H9 (cell line): ENCODE data around the gene MARK4. TPM values are rescaled to one million over a fixed set of nuclear protein-coding genes. Genes with fewer than 3 reads are reported as not detected.

ENCODE experiments used
- DNase-seq: peaks from one replicate; pipeline ENCODE4 v3.0.0-alpha.2; 2017
- H2AFZ ChIP-seq: one replicate; pipeline ENCODE4 v1.6.1; 2013; ENCODE audit warnings: mild to moderate bottlenecking, low read length, control low read depth, moderate library complexity
- H2AK5ac ChIP-seq: 2 replicates; pipeline ENCODE4 v1.6.1; 2013; ENCODE audit warnings: low read length, control low read depth, mixed read lengths; ENCODE audit not compliant: insufficient read length
- H2BK120ac ChIP-seq: one replicate; pipeline ENCODE4 v1.6.1; 2013; ENCODE audit warnings: low read depth, mild to moderate bottlenecking, low read length, control low read depth, inconsistent platforms; ENCODE audit not compliant: poor library complexity, severe bottlenecking
- H2BK12ac ChIP-seq: 2 replicates; pipeline ENCODE4 v1.6.1; 2013; ENCODE audit warnings: low read length, control low read depth, mixed read lengths, low read depth; ENCODE audit not compliant: insufficient read length
- H2BK15ac ChIP-seq: 2 replicates; pipeline ENCODE4 v1.6.1; 2013; ENCODE audit warnings: low read depth, low read length, control low read depth
- H2BK20ac ChIP-seq: one replicate; pipeline ENCODE4 v1.6.1; 2013; ENCODE audit warnings: low read depth, mild to moderate bottlenecking, low read length, control low read depth, inconsistent platforms; ENCODE audit not compliant: poor library complexity, severe bottlenecking
- H2BK5ac ChIP-seq: 2 replicates; pipeline ENCODE4 v1.6.1; 2013; ENCODE audit warnings: low read length, control low read depth, mixed read lengths; ENCODE audit not compliant: insufficient read length
- H3K14ac ChIP-seq: 2 replicates; pipeline ENCODE4 v1.6.1; 2013; ENCODE audit warnings: low read length, control low read depth; ENCODE audit not compliant: insufficient read depth
- H3K18ac ChIP-seq: 2 replicates; pipeline ENCODE4 v1.6.1; 2013; ENCODE audit warnings: low read depth, mild to moderate bottlenecking, mixed read lengths, low read length, control low read depth; ENCODE audit not compliant: insufficient read length
- H3K23ac ChIP-seq: 2 replicates; pipeline ENCODE4 v1.6.1; 2013; ENCODE audit warnings: low read length, control low read depth, mixed read lengths, low read depth; ENCODE audit not compliant: insufficient read length
- H3K23me2 ChIP-seq: 2 replicates; pipeline ENCODE4 v1.6.1; 2013; ENCODE audit warnings: low read depth, mild to moderate bottlenecking, mixed read lengths, low read length, control low read depth; ENCODE audit not compliant: insufficient read length, poor library complexity, severe bottlenecking
- H3K27ac ChIP-seq: 2 replicates; pipeline ENCODE4 v1.5.1; 2013; ENCODE audit warnings: low read length, control low read depth, mixed read lengths, low read depth; ENCODE audit not compliant: insufficient read length
- H3K27me3 ChIP-seq: 2 replicates; pipeline ENCODE4 v1.6.1; 2013; ENCODE audit warnings: low read length, control low read depth, inconsistent platforms; ENCODE audit not compliant: insufficient read depth
- H3K4ac ChIP-seq: 2 replicates; pipeline ENCODE4 v1.6.1; 2013; ENCODE audit warnings: low read depth, mild to moderate bottlenecking, control low read depth, inconsistent platforms, low read length, moderate library complexity
- H3K4me1 ChIP-seq: 2 replicates; pipeline ENCODE4 v1.6.1; 2013; ENCODE audit warnings: low read length, control low read depth, inconsistent platforms; ENCODE audit not compliant: insufficient read depth
- H3K4me2 ChIP-seq: 2 replicates; pipeline ENCODE4 v1.6.1; 2013; ENCODE audit warnings: low read length, control low read depth, mixed read lengths; ENCODE audit not compliant: insufficient read length, insufficient read depth
- H3K56ac ChIP-seq: 2 replicates; pipeline ENCODE4 v1.6.1; 2013; ENCODE audit warnings: low read depth, mild to moderate bottlenecking, mixed read lengths, low read length, control low read depth; ENCODE audit not compliant: insufficient read length
- H3K79me1 ChIP-seq: 2 replicates; pipeline ENCODE4 v1.6.1; 2013; ENCODE audit warnings: low read depth, mild to moderate bottlenecking, moderate library complexity, low read length, control low read depth, inconsistent platforms; ENCODE audit not compliant: insufficient read depth, poor library complexity, severe bottlenecking
- H3K79me2 ChIP-seq: 2 replicates; pipeline ENCODE4 v1.6.1; 2013; ENCODE audit warnings: low read length, control low read depth, inconsistent platforms; ENCODE audit not compliant: insufficient read depth
- H3K9ac ChIP-seq: 2 replicates; pipeline ENCODE4 v1.6.1; 2013; ENCODE audit warnings: low read length, control low read depth, mixed read lengths; ENCODE audit not compliant: insufficient read length; ENCODE audit errors: extremely low read depth
- H3K9me3 ChIP-seq: one replicate; pipeline ENCODE4 v1.6.1; 2013; ENCODE audit warnings: low read depth, low read length, inconsistent platforms; ENCODE audit not compliant: control insufficient read depth
- H3T11ph ChIP-seq: one replicate; pipeline ENCODE4 v1.6.1; 2013; ENCODE audit warnings: mild to moderate bottlenecking, low read length, control low read depth, inconsistent platforms
- H4K20me1 ChIP-seq: one replicate; pipeline ENCODE4 v1.6.1; 2013; ENCODE audit not compliant: control insufficient read depth, insufficient read length, insufficient read depth
- H4K5ac ChIP-seq: 2 replicates; pipeline ENCODE4 v1.6.1; 2013; ENCODE audit warnings: low read depth, mild to moderate bottlenecking, mixed read lengths, low read length, control low read depth; ENCODE audit not compliant: insufficient read length
- H4K8ac ChIP-seq: replicated peaks from 2 replicates; pipeline ENCODE4 v1.6.1; 2013; ENCODE audit warnings: low read length, control low read depth, mixed read lengths, low read depth; ENCODE audit not compliant: insufficient read length
- H4K91ac ChIP-seq: 2 replicates; pipeline ENCODE4 v1.6.1; 2013; ENCODE audit warnings: low read depth, mild to moderate bottlenecking, moderate library complexity, mixed read lengths, low read length, control low read depth; ENCODE audit not compliant: insufficient read length
- H3K27ac Mint-ChIP-seq, 3 experiments: 2 replicates in 2 of 3; 3 replicates in 1 of 3; pipeline ENCODE4 v1.8.0; 2020 to 2021; ENCODE audit warnings: mixed read lengths in 3 of 3, mild to moderate bottlenecking in 1 of 3, moderate library complexity in 1 of 3
- H3K27me3 Mint-ChIP-seq: 2 replicates; pipeline ENCODE4 v1.8.0; 2021; ENCODE audit warnings: low read depth, mild to moderate bottlenecking, moderate library complexity, mixed read lengths
- H3K36me3 Mint-ChIP-seq, 3 experiments: 2 replicates in 2 of 3; 3 replicates in 1 of 3; pipeline ENCODE4 v1.8.0; 2020 to 2021; ENCODE audit warnings: low read depth in 3 of 3, mixed read lengths in 3 of 3; ENCODE audit not compliant: insufficient read depth in 1 of 3
- H3K4me1 Mint-ChIP-seq, 2 experiments: 2 replicates each; pipeline ENCODE4 v1.8.0; 2020; ENCODE audit warnings: mixed read lengths in 2 of 2
- H3K4me3 Mint-ChIP-seq, 2 experiments: 2 replicates in 1 of 2; 3 replicates in 1 of 2; pipeline ENCODE4 v1.8.0; 2020 to 2021; ENCODE audit warnings: mild to moderate bottlenecking in 2 of 2, mixed read lengths in 2 of 2, moderate library complexity in 1 of 2
- H3K9me3 Mint-ChIP-seq, 2 experiments: 2 replicates in 1 of 2; 3 replicates in 1 of 2; pipeline ENCODE4 v1.8.0; 2020; ENCODE audit warnings: mild to moderate bottlenecking in 2 of 2, mixed read lengths in 2 of 2, moderate library complexity in 1 of 2
- WGBS: extraction: QIAGEN DNeasy Blood & Tissue Kit; methylation state at CpG from one replicate; pipeline ENCODE4 v1.1.7; 2013; ENCODE audit warnings: missing lambda C conversion rate, low lambda C conversion rate, mixed read lengths; ENCODE audit not compliant: insufficient read length; ENCODE audit errors: extremely low coverage; 5-methylcytosine and 5-hydroxymethylcytosine counted together
- total RNA-seq: library from RNA; stranded (reverse); gene quantifications from 2 replicates; pipeline ENCODE4 v1.2.1, GENCODE V29; 2021
- TF ChIP-seq, protein P1 (sequence below): fragments of 200-600 bp; sonication (generic); conservative IDR thresholded peaks from 3 replicates; pipeline ENCODE4 v1.8.0; 2021; ENCODE audit warnings: antibody characterized with exemption, mild to moderate bottlenecking

Gene MARK4
- total RNA-seq, 1 experiment from 2014 or later, result 44.7 TPM

DNA sequence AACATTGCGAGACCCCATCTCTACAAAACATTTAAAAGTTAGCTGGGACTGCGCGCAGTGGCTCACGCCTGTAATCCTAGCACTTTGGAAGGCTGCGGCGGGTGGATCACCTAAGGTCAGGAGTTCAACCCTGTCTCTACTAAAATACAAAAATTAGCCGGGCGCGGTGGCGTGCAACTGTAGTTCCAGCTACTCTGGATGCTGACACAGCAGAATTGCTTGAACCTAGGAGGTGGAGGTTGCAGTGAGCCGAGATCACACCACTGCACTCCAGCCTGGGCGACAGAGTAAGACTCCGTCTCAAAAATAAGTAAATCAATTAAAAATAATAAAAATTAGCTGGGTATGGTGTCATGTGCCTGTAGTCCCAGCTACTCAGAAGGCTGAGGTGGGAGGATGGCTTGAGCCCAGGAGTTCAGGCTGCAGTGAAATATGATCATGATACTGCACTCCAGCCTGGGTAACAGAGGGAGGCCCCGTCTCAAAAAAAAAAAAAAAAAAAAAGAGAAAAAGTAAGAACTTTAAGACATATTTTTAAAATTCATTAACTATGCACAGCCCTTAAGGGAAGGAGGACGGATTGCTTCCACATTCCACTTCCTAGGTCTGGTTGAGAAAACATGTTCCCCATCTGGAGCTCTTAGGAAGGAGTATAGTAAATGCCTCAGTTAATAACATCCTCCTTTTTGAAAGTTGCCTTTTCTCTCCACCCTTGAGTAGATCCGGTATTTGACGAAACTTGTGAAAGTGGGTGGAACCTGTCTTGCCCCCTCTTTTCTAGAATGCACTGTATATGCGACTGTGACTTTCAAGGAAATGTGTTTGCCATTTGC lies 31.9 kb upstream of the MARK4 start:
- H3K18ac ChIP-seq, result no peak overlapping the region
- H3T11ph ChIP-seq, result no peak overlapping the region
- H2BK20ac ChIP-seq, result no peak overlapping the region
- H3K79me2 ChIP-seq, result no peaks in the 10 kb centered on the region
- H3K27ac Mint-ChIP-seq, result no peak overlapping the region
- H4K8ac ChIP-seq, result no peak overlapping the region
- no peak for DNase-seq
- no peak overlapping the region for H2BK12ac ChIP-seq
- no peak overlapping the region for H2AFZ ChIP-seq
- H3K56ac ChIP-seq, result no peak overlapping the region
- H2BK15ac ChIP-seq, result no peak overlapping the region
- no peaks in the 10 kb centered on the region; a peak in 2 of 7 replicates for H3K36me3 Mint-ChIP-seq
- no peaks in the 10 kb centered on the region for H4K20me1 ChIP-seq
- peaks cover 14% of the 10 kb centered on the region; the same call in 1 of the 2 replicates for H3K27me3 ChIP-seq
- no peak overlapping the region for H3K4me2 ChIP-seq
- no peak overlapping the region for H2BK120ac ChIP-seq
- H3K23ac ChIP-seq, result no peak overlapping the region
- peaks cover 14% of the 10 kb centered on the region for H3K23me2 ChIP-seq
- no peak overlapping the region for H2BK5ac ChIP-seq
- peaks cover 95% of the 10 kb centered on the region for H3K27me3 Mint-ChIP-seq
- H3K79me1 ChIP-seq, result no peaks in the 10 kb centered on the region
- no peaks in the 10 kb centered on the region for H3K4me1 ChIP-seq
- no peak overlapping the region for H4K5ac ChIP-seq
- no CpG with 5 or more reads among the region's 18 CpGs for WGBS
- H3K4ac ChIP-seq, result no peak overlapping the region
- H3K9ac ChIP-seq, result no peak overlapping the region
- TF ChIP-seq, protein P1, sequence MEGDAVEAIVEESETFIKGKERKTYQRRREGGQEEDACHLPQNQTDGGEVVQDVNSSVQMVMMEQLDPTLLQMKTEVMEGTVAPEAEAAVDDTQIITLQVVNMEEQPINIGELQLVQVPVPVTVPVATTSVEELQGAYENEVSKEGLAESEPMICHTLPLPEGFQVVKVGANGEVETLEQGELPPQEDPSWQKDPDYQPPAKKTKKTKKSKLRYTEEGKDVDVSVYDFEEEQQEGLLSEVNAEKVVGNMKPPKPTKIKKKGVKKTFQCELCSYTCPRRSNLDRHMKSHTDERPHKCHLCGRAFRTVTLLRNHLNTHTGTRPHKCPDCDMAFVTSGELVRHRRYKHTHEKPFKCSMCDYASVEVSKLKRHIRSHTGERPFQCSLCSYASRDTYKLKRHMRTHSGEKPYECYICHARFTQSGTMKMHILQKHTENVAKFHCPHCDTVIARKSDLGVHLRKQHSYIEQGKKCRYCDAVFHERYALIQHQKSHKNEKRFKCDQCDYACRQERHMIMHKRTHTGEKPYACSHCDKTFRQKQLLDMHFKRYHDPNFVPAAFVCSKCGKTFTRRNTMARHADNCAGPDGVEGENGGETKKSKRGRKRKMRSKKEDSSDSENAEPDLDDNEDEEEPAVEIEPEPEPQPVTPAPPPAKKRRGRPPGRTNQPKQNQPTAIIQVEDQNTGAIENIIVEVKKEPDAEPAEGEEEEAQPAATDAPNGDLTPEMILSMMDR, result no peak
- H3K14ac ChIP-seq, result no peak overlapping the region
- no peak overlapping the region for H3K4me3 Mint-ChIP-seq
- no peak overlapping the region for H4K91ac ChIP-seq
- H3K9me3 Mint-ChIP-seq, result peaks cover 0 to 5% of the 10 kb centered on the region in 2 experiments; a peak in 2 of 5 replicates
- no peak overlapping the region for H2AK5ac ChIP-seq
- H3K27ac ChIP-seq, result no peak overlapping the region
- peaks cover 12 to 18% of the 10 kb centered on the region in 2 experiments for H3K4me1 Mint-ChIP-seq
- H3K9me3 ChIP-seq, result no peaks in the 10 kb centered on the region
